Measurements from ENCODE around the gene TSPAN11. TPM values are rescaled to one million over a fixed set of nuclear protein-coding genes. Genes with fewer than 3 reads are reported as not detected.
"Not testable (repeated sequence)": the region's sequence is repeated elsewhere in the genome, so short reads cannot be mapped to it uniquely, and the experiment has no call there.

The TSPAN11 gene
- total RNA-seq, 1 experiment from 2014 or later: not detected

DNA sequence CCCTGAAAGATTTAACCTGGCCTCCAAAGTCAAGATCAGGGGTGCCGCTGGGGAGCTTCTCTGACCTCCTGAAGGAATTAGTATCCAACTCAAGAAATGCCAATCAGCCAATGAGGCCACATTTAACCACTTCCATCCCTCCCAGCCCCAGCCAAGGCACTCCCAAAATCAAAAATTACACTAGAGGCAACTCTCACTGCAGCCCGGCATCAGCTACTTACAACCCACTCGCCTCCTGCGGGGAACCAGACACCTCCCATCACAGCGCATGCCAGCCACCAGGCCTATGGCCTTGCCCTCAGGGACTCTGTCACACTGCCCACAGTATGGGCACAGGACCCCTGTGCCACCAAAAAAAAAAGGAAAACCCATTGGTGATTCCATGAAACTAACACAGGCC, 84.8 kb downstream of the TSPAN11 start:
- CTCF ChIA-PET: interaction anchor here (0.7 kb wide), 1 partner anchor 132 kb away, joined by 5 read pairs; no protein-coding TSS in a partner anchor

DNA sequence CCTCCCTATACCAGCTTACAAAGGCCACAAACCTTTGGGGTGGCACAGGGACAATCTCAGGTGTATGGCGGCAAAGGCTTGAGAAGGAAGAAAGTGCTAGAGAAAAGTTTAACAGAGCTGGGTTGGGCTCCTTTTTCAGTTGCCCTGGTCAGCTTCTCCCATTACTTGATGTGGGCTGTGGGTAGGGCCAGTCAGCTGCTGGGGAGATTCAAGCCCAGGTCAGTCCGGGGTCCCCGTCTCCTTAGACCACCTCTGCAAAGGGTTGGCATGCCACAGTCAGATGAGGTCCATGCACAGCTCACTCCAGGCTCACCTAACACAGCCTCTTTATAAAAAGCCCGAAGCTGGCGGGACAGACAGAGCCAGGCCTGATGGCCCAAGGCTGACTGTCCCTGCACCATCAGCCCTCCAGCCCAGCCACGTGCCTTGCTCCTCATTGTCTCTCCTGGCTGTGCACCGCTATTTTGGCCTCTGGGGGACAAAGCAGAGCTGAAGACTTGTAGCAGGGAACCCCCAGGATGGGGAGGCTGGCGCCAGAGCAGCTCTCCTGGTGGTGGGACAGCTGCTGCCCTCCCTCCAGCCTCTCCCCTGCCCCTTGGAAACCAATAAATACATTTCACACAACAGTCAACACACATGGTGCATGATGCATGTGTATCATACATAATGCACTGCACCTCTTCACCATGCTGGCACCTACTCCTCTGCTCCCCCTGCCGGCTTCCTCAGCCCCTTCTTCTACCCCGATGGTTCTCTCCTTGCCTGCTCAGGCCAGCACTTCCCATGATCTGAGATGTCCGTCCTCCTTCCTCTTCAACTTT, 85.4 kb downstream of the TSPAN11 start:
- TF ChIP-seq POLR2AphosphoS5 (IDR thresholded peaks at IDR 0.05; ENCODE audit: low read depth, low read length): no peak
- TF ChIP-seq, protein P1, sequence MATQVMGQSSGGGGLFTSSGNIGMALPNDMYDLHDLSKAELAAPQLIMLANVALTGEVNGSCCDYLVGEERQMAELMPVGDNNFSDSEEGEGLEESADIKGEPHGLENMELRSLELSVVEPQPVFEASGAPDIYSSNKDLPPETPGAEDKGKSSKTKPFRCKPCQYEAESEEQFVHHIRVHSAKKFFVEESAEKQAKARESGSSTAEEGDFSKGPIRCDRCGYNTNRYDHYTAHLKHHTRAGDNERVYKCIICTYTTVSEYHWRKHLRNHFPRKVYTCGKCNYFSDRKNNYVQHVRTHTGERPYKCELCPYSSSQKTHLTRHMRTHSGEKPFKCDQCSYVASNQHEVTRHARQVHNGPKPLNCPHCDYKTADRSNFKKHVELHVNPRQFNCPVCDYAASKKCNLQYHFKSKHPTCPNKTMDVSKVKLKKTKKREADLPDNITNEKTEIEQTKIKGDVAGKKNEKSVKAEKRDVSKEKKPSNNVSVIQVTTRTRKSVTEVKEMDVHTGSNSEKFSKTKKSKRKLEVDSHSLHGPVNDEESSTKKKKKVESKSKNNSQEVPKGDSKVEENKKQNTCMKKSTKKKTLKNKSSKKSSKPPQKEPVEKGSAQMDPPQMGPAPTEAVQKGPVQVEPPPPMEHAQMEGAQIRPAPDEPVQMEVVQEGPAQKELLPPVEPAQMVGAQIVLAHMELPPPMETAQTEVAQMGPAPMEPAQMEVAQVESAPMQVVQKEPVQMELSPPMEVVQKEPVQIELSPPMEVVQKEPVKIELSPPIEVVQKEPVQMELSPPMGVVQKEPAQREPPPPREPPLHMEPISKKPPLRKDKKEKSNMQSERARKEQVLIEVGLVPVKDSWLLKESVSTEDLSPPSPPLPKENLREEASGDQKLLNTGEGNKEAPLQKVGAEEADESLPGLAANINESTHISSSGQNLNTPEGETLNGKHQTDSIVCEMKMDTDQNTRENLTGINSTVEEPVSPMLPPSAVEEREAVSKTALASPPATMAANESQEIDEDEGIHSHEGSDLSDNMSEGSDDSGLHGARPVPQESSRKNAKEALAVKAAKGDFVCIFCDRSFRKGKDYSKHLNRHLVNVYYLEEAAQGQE (IDR thresholded peaks at IDR 0.05; ENCODE audit: insufficient read depth in 1 of 2, low read depth in 2 of 2, low read length in 1 of 2): no peak
- no peak for TF ChIP-seq SIN3A (IDR thresholded peaks at IDR 0.05; ENCODE audit: borderline replicate concordance, insufficient read depth, low read depth, low read length)
- TF ChIP-seq, protein P2, sequence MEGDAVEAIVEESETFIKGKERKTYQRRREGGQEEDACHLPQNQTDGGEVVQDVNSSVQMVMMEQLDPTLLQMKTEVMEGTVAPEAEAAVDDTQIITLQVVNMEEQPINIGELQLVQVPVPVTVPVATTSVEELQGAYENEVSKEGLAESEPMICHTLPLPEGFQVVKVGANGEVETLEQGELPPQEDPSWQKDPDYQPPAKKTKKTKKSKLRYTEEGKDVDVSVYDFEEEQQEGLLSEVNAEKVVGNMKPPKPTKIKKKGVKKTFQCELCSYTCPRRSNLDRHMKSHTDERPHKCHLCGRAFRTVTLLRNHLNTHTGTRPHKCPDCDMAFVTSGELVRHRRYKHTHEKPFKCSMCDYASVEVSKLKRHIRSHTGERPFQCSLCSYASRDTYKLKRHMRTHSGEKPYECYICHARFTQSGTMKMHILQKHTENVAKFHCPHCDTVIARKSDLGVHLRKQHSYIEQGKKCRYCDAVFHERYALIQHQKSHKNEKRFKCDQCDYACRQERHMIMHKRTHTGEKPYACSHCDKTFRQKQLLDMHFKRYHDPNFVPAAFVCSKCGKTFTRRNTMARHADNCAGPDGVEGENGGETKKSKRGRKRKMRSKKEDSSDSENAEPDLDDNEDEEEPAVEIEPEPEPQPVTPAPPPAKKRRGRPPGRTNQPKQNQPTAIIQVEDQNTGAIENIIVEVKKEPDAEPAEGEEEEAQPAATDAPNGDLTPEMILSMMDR (IDR thresholded peaks at IDR 0.05): no peak
- TF ChIP-seq TCF7L2 (IDR thresholded peaks at IDR 0.05; ENCODE audit: low read depth, low read length): no peak
- no peaks in the 10 kb centered on the region for H3K4me1 ChIP-seq (ENCODE audit: control insufficient read depth, insufficient read depth, low read length)
- H3K27me3 ChIP-seq (ENCODE audit: control insufficient read depth, insufficient read depth, low read length): no peaks in the 10 kb centered on the region
- H3K9me3 ChIP-seq (ENCODE audit: control insufficient read depth, insufficient read depth, low read depth, low read length): no peaks in the 10 kb centered on the region
- intact Hi-C loops (cut with micrococcal nuclease; ENCODE audit: unreplicated experiment) (no loop called here), in situ Hi-C loops (cut with HindIII; ENCODE audit: low pct_unique_long_range_greater_than_20kb, low sequenced_read_pairs) (no loop called here)
- ATAC-seq (peak; percentile 78), DNase-seq (ENCODE audit: low read depth, low spot score) (no peak)
- ChIA-PET CTCF (no interaction called here), POLR2A (no interaction called here)
- BruUV-seq (replicated peaks): no TSS peak
- H3K27ac ChIP-seq (ENCODE audit: low read length): no peak overlapping the region
- no peaks in the 10 kb centered on the region for H3K36me3 ChIP-seq (ENCODE audit: control insufficient read depth, insufficient read depth, low read length)
- no peak overlapping the region for H3K4me3 ChIP-seq (ENCODE audit: low read depth in 2 of 2, low read length in 2 of 2)

More for the DNA sequence above, 84.8 kb downstream of the TSPAN11 start:
- H3K4me1 ChIP-seq (ENCODE audit: control insufficient read depth, insufficient read depth, low read length): no peaks in the 10 kb centered on the region
- no peaks in the 10 kb centered on the region for H3K9me3 ChIP-seq (ENCODE audit: control insufficient read depth, insufficient read depth, low read depth, low read length)
- no peaks in the 10 kb centered on the region for H3K36me3 ChIP-seq (ENCODE audit: control insufficient read depth, insufficient read depth, low read length)
- intact Hi-C loops (cut with micrococcal nuclease; ENCODE audit: unreplicated experiment) (no loop called here), in situ Hi-C loops (cut with HindIII; ENCODE audit: low pct_unique_long_range_greater_than_20kb, low sequenced_read_pairs) (no loop called here)
- BruUV-seq (replicated peaks): no TSS peak
- ATAC-seq (no peak), DNase-seq (ENCODE audit: low read depth, low spot score) (no peak)
- H3K4me3 ChIP-seq (ENCODE audit: low read depth in 2 of 2, low read length in 2 of 2): no peak overlapping the region
- no peaks in the 10 kb centered on the region for H3K27me3 ChIP-seq (ENCODE audit: control insufficient read depth, insufficient read depth, low read length)
- H3K27ac ChIP-seq (ENCODE audit: low read length): no peak overlapping the region
- POLR2A ChIA-PET: no interaction called here
- TF ChIP-seq, protein P2 (IDR thresholded peaks at IDR 0.05): no peak
- TF ChIP-seq, protein P1 (IDR thresholded peaks at IDR 0.05; ENCODE audit: insufficient read depth in 1 of 2, low read depth in 2 of 2, low read length in 1 of 2): no peak
- TF ChIP-seq POLR2AphosphoS5 (IDR thresholded peaks at IDR 0.05; ENCODE audit: low read depth, low read length) (no peak), SIN3A (IDR thresholded peaks at IDR 0.05; ENCODE audit: borderline replicate concordance, insufficient read depth, low read depth, low read length) (no peak), TCF7L2 (IDR thresholded peaks at IDR 0.05; ENCODE audit: low read depth, low read length) (no peak)

DNA sequence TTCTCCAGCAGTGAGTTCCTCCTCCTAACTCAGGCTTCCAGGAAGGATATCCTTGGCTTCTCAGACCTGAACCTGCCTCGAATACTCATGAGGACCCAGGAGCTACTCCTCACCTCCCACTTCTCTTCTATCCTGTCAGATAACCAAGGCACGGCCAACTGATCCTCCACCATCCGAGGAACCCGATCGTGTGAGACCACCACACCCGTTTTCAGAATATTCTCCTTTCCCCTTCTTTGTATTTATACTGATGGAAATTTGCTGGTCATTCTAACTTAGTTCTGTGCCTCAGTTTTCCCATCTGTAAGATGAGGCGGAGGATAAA, 86.0 kb downstream of the TSPAN11 start:
- intact Hi-C loops (cut with micrococcal nuclease; ENCODE audit: unreplicated experiment); H3K27me3 ChIP-seq (ENCODE audit: control insufficient read depth, insufficient read depth, low read length); H3K36me3 ChIP-seq (ENCODE audit: control insufficient read depth, insufficient read depth, low read length); POLR2A ChIA-PET; H3K4me3 ChIP-seq (ENCODE audit: low read depth in 2 of 2, low read length in 2 of 2); H3K4me1 ChIP-seq (ENCODE audit: control insufficient read depth, insufficient read depth, low read length); CTCF ChIA-PET; ATAC-seq; in situ Hi-C loops (cut with HindIII; ENCODE audit: low pct_unique_long_range_greater_than_20kb, low sequenced_read_pairs); DNase-seq (ENCODE audit: low read depth, low spot score); H3K9me3 ChIP-seq (ENCODE audit: control insufficient read depth, insufficient read depth, low read depth, low read length); BruUV-seq (replicated peaks); H3K27ac ChIP-seq (ENCODE audit: low read length): not testable (repeated sequence)
